ENCODE results near the gene SH3BP4. TPM values are rescaled to one million over a fixed set of nuclear protein-coding genes. Genes with fewer than 3 reads are reported as not detected.

SH3BP4 gene
- total RNA-seq, 1 experiment from 2014 or later: 93.8 TPM

DNA sequence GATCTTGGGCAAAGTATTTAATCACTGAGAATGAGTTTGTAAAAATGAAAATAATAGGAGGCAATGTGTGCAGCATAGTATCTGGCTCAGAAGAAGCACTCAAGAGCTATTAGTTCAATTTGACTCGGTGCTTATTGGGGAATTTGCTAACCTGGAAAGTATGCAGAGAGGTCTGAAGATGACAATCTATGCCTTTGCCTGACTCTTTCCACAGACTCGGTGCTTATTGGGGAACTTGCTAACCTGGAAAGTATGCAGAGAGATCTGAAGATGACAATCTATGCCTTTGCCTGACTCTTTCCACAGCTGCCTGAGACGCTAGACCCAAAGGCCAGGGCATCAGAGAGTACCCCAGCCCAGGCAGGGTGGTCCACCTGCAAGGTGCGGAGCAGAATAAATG is 12.2 kb upstream of the SH3BP4 start:
- Histone ChIP-seq H4K91ac (ENCODE audit: insufficient read length, low read depth, low read length) (no peak overlapping the region), H3K4me1 (ENCODE audit: insufficient read depth, low read length) (no peaks in the 10 kb centered on the region), H4K8ac (replicated peaks; ENCODE audit: insufficient read length, low read depth, low read length) (no peak overlapping the region), H3K79me1 (ENCODE audit: insufficient read depth, low read depth, low read length, poor library complexity, severe bottlenecking) (no peaks in the 10 kb centered on the region), H3K79me2 (ENCODE audit: insufficient read depth, low read length) (no peaks in the 10 kb centered on the region), H3K4ac (ENCODE audit: low read depth, low read length) (no peak overlapping the region), H3K18ac (ENCODE audit: insufficient read length, low read depth, low read length) (no peak overlapping the region), H3K27ac (ENCODE audit: insufficient read length, low read depth, low read length) (no peak overlapping the region), H2AFZ (ENCODE audit: low read length) (no peak overlapping the region), H2BK5ac (ENCODE audit: insufficient read length, low read length) (no peak overlapping the region), H3T11ph (ENCODE audit: low read length) (no peak overlapping the region), H4K5ac (ENCODE audit: insufficient read length, low read depth, low read length) (no peak overlapping the region), H3K4me2 (ENCODE audit: insufficient read depth, insufficient read length, low read length) (no peak overlapping the region), H3K9ac (ENCODE audit: extremely low read depth, insufficient read length, low read length) (no peak overlapping the region), H3K14ac (ENCODE audit: insufficient read depth, low read length) (no peak overlapping the region), H2BK20ac (ENCODE audit: low read depth, low read length, poor library complexity, severe bottlenecking) (no peak overlapping the region), H2BK12ac (ENCODE audit: insufficient read length, low read depth, low read length) (no peak overlapping the region), H2AK5ac (ENCODE audit: insufficient read length, low read length) (no peak overlapping the region), H3K23ac (ENCODE audit: insufficient read length, low read depth, low read length) (no peak overlapping the region), H3K27me3 (ENCODE audit: insufficient read depth, low read length) (no peaks in the 10 kb centered on the region), H4K20me1 (ENCODE audit: control insufficient read depth, insufficient read depth, insufficient read length) (no peaks in the 10 kb centered on the region), H2BK120ac (ENCODE audit: low read depth, low read length, poor library complexity, severe bottlenecking) (no peak overlapping the region), H3K23me2 (ENCODE audit: insufficient read length, low read depth, low read length, poor library complexity, severe bottlenecking) (no peaks in the 10 kb centered on the region), H2BK15ac (ENCODE audit: low read depth, low read length) (no peak overlapping the region), H3K9me3 (ENCODE audit: control insufficient read depth, low read depth, low read length) (no peaks in the 10 kb centered on the region), H3K56ac (ENCODE audit: insufficient read length, low read depth, low read length) (no peak overlapping the region)
- DNase-seq: no peak
- WGBS (ENCODE audit: extremely low coverage, insufficient read length, low lambda C conversion rate): no CpG with 5 or more reads among the region's 4 CpGs
- Mint-ChIP-seq H3K27ac (no peak overlapping the region), H3K36me3 (ENCODE audit: insufficient read depth in 1 of 3, low read depth in 3 of 3) (peaks cover 0 to 5% (median 0%) of the 10 kb centered on the region in 3 experiments; a peak in 1 of 7 replicates), H3K4me3 (no peak overlapping the region), H3K27me3 (ENCODE audit: low read depth) (peaks cover 47% of the 10 kb centered on the region), H3K4me1 (peaks cover 14 to 20% of the 10 kb centered on the region in 2 experiments), H3K9me3 (peaks cover 4 to 5% of the 10 kb centered on the region in 2 experiments; a peak in 4 of 5 replicates)
- TF ChIP-seq, protein P1, sequence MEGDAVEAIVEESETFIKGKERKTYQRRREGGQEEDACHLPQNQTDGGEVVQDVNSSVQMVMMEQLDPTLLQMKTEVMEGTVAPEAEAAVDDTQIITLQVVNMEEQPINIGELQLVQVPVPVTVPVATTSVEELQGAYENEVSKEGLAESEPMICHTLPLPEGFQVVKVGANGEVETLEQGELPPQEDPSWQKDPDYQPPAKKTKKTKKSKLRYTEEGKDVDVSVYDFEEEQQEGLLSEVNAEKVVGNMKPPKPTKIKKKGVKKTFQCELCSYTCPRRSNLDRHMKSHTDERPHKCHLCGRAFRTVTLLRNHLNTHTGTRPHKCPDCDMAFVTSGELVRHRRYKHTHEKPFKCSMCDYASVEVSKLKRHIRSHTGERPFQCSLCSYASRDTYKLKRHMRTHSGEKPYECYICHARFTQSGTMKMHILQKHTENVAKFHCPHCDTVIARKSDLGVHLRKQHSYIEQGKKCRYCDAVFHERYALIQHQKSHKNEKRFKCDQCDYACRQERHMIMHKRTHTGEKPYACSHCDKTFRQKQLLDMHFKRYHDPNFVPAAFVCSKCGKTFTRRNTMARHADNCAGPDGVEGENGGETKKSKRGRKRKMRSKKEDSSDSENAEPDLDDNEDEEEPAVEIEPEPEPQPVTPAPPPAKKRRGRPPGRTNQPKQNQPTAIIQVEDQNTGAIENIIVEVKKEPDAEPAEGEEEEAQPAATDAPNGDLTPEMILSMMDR (conservative IDR thresholded peaks at IDR 0.05): no peak
